Activated T-helper 1 cell treated with anti-CD3 and anti-CD28 coated beads, Interleukin-2, amount 50 U/mL, for 16 hours (primary cell): Measurements from ENCODE around the gene DDAH2.

ENCODE experiments used
- DNase-seq, 2 donors: peaks; one replicate each; pipeline ENCODE4 v3.0.0-alpha.2; 2020; ENCODE audit warnings: low read depth in 1 of 2, low spot score in 1 of 2

Gene DDAH2, protein sequence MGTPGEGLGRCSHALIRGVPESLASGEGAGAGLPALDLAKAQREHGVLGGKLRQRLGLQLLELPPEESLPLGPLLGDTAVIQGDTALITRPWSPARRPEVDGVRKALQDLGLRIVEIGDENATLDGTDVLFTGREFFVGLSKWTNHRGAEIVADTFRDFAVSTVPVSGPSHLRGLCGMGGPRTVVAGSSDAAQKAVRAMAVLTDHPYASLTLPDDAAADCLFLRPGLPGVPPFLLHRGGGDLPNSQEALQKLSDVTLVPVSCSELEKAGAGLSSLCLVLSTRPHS

DNA sequence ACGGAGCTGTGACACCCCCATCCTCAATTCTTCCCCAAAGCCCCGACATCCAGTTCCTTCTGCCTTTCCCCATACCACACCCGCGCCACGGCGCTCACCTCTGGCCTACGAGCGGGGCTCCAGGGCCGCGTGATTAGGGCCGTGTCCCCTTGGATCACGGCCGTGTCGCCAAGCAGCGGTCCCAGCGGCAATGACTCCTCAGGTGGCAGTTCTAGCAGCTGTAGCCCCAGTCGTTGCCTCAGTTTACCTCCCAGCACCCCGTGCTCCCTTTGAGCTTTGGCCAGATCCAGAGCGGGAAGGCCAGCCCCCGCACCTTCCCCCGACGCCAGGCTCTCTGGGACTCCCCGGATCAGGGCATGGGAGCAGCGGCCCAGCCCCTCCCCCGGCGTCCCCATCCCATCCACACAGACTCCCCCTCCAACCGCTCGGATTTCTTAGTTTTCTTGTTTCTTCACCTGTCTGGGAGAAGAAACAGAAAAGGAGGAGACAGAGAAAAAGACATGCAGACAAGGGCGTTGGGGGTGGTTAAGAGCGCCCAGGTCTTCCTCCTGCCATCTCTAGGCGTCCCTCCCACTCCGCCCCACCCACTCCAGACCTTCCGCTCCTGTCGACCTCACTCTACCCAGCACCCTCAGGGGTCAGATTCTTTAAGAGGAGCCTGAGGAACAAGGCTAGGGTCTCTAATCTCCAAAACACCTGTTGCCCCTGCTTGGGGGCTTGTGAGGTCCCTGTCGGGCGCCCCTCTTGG, at the start of gene DDAH2:
DDAH2 (minus strand) TSS at position 533 of the 748 bp plus-strand sequence; CDS start at position 395, 138 bp downstream.
- no peak for DNase-seq

DNA sequence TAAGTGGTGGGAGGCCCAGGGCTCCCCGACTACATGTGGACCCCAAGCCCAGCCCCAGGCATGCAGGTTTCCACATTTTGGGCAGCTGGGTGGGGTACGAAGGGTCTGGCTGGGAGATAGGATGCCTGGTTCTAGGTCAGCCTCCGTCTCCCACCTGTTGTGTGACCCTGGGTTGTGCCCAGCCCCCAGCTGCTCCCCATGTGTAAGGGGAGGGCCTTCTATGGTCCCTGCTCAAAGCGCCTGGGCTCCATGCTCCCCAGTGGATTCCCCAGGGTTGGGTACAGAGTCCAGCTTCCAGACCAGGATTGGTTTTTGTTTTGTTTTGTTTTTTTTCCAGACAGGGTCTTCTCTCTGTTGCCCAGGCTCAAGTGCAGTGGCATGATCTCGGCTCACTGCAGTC, 49.1 kb upstream of the DDAH2 start:
- DNase-seq: no peak

DNA sequence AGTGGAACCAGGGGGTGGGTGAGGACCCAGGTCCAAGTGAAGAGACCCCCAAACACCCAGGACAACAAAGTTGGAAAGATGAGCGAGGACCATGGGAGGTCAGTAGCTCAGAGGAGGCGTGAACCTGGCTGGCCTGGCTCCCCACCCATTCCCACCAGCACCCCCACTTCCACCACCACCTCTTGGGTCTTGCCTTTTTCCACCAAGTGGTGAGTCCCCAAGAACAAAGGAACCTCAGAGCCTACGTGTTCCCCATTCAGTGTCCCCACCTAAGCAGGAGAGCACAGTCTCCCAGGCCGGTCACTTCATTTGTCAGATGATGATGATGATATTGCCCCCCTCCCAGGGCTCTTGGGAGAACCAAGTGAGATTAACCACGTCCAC, 48.6 kb upstream of the DDAH2 start:
- DNase-seq: no peak

DNA sequence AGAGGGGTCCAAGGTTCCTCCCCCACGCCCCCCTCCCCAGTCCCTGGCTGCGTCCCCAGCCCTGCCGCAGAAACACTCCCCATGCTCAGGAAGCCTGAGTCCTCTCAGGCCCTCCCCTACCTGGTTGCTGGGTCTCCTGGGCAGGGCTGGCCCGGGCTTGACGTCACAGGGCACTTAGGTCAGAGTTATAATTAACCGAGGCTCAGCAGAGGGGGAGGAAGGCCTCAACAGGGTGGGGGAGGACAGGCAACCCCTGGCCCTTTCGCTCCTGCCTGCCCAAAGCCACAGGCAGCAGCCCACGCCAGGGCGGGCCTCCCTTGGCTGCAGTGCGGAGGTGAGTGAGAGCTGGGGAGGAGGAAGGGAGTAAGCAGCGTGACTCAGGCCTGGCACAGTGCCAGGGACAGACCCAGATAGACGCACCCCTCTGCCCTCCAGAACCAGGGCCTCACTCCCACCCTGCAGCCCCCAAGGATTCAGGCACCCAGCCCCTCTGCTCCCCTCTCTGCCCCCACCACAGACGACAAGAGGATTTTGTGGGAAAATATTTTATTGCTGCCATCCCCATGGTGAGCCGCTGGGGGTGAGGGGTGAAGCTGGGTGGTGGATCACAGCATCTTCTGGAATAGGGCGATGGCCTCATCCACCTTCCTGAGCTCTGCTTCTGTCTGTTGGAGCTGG, 48.0 kb upstream of the DDAH2 start, which contains the start of gene VWA7:
VWA7 (minus strand) TSS at position 340 of the 678 bp plus-strand sequence. CDS start 549 bp downstream, outside the sequence.
- DNase-seq: peak; percentile 25 to 61

DNA sequence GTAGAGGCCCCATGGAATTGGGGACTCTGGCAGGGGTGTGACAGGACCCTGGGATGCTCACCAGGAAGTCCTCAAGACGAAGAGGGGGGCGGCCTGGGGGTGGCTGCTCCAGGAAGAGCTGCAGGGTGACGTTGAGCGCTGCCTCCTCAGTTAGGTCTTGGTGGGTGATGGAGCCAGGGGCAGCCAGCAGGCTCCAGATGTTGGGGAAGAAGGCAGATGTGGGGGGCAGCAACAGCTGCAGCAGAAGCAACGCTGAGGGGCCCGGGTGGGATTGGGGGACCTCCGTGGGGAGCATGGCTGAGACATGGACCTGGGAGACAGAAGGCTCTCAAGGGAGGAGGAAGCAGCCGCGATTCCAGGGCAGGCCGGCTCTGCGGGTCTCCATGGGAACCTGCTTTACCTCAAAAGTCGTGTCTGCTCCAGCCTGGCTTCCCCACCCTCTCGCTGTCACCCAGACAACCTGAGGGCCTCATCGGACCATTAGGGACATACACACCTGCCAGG, 47.4 kb upstream of the DDAH2 start:
- no peak for DNase-seq

DNA sequence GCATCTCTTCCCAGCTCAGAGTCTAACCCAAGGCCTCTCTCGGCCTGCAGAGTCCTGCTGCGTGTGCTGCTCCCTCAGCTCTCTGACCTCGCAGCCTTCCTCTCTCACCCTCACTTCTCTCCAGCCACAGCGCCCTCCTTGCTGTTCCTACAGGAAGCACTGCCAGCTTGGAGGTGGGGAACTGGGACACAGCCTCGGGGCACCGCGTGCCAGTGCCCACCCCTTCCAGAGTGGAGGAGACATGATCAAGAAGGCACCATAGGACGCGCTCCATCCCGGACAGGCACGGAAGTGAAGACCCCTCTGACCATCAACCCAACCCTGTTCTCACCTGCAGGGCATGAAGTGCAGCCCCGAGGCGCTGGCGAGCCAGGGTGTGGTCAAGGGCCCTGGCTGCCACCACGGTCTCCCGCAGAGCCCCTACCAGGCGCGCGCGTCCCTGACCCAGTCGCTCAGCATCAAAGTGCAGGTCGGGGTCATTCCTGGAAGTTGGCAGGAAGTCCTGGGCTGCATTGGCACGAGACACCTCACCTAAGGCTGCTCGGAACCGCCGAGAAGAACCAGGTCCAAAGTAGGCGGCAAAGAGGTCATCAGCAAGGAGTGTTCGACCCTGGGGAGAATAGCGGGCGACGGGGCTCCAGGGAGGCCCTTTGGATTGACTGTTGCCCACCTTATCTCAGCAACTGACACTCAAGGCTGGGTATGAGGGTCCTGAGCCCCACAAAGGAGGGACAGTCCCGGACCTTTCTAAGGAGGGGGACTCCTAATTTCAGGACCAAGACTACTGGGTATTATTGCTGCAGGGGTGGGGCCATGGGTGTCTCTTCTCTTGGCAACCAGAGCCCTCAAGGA, 46.8 kb upstream of the DDAH2 start:
- DNase-seq: no peak

DNA sequence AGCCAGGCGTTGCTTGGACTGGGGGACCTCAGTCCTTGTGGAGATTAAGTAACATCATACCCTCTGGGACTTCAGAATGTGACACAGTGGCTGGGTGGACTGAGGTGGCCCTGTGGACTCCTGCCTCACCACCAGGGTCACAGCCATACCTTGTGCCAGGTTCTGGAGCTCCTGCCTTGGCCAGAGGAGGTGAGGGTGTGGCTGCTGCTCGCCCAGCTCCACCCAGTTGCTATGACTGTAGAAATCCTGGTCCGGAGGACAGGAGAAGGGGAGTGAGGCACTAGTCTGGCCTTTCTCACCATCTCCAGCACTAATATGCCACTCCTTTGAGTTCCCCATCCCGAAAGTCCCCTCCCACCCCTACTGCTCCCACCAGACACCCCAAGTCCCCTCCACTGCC, 46.1 kb upstream of the DDAH2 start:
- no peak for DNase-seq

DNA sequence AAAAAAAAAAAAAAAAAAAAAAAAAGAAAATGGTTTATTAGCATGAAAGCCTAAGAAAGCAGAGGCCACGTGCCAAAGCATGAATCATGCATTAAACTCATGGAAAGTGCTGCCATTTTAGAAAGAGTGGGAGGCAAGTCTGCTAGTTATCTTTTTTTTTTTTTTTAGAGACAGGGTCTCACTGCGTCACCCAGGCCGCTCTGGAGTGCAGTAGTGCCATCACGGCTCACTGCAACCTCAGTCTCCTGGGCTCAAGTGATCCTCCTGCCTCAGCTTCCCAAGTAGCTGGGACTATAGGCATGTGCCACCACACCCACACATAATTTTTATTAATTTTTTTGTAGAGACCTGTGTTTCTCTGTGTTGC, 42.9 kb upstream of the DDAH2 start:
- no peak for DNase-seq

DNA sequence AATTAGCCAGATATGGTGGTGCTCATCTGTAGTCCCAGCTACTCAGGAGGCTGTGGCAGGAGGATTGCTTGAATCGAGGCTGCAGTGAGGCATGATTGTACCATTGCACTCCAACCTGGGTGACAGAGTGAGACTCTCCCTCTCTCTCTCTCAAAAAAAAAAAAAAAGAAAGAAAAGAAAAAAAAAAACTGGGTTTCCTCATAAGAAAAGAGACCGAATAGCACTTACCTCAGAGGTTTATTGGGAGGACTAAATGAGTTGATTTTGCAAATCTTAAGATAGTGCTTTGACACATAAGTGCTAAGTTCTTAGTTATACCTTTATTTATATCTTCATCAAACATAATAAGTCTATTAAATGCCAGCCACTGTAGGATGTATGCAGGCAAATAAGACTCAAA, 41.8 kb upstream of the DDAH2 start:
- DNase-seq: no peak

DNA sequence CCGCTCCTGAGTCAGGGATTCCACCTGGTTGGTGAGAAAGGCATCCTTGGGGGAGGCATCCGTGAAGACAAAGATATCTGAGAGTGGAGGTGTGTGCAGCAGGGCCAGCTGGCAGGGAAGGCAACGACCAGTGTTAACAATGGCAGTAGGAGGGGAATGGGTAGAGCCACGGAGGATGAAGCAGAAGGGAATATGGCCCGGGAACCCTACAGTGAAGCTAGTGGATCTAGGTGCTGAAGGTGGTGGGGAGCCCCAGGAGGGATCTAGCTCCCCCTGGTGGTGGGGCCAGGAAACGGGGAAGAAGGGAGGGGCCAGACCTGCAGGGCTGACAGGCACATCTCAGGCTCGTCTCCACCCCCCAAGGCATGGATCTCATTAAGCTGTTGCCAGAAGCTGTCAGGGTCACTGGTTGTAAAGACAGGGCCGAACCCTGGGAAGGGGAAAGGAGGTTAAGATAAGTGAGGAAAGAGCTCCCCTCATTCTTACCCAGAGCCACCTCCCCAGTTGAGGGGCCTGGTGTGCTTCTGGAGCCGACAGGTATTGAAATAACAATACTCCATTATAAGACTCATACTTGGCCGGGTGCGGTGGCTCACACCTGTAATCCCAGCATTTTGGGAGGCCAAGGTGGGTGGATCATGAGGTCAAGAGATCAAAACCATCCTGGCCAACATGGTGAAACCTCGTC, 40.7 kb upstream of the DDAH2 start:
- DNase-seq: peak; percentile 62 to 64

DNA sequence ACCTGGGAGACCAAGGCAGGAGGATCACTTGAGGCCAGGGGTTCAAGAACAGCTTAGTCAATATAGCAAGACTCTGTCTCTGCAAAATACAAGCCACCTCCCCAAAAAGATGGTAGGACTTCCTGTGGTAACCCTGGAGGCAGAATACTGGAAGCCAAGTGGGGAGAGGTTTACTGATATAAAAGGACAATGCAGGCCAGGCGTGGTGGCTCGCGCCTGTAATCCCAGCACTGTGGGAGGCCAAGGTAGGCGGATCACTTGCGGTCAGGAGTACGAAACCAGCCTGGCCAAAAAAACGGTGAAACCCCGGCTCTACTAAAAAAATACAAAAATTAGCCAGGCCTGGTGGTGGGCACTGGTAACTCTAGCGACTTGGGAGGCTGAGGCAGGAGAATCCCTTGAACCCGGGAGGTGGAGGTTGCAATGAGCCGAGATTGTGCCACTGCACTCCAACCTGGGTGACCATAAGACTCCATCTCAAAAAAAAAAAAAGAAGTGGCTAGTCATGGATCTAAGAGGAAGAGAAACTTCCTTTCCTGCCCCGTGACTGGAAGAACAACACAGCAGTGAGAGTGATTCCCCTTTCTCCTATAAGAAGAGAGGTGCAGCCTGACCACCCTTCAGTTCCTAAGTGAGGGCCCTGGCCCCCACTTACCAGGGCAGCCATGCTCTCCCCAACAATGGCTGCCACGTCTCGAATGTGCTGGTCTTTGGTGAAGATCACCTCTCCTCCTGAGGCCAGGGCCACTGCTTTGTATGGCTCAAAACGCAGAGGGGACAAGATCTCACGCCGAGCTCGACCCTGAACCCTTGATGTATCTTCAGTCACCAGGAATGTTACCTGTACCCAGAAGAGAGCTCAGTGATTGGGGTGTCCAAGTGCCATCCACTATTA, 39.5 kb upstream of the DDAH2 start:
- no peak for DNase-seq

DNA sequence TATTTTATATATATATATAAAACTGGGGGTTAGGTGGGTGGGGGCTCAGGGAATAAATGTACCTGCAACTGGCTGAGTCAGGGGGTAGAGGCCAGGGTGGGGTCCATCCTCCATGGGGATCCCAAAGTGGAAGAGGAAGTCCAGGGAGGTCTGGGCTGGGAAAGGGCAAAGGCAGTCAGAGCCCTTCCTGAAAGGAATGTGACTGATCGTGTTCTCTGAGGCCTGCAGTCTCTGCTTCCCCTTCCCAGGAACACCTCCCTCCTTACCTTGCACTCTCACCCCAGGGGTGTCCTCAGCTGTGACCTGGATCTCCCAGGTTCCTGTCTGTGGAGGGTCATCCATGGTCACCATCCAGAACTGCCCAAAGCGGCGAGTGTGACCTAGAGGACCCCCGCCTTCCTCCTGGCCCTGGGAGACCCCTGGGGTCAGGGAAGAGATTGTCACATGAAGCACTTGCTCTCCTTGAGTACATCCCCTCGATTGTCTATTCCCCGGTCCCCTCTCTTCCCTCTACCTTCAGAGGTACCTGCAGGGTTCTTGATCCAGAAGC, 38.1 kb upstream of the DDAH2 start:
- no peak for DNase-seq

DNA sequence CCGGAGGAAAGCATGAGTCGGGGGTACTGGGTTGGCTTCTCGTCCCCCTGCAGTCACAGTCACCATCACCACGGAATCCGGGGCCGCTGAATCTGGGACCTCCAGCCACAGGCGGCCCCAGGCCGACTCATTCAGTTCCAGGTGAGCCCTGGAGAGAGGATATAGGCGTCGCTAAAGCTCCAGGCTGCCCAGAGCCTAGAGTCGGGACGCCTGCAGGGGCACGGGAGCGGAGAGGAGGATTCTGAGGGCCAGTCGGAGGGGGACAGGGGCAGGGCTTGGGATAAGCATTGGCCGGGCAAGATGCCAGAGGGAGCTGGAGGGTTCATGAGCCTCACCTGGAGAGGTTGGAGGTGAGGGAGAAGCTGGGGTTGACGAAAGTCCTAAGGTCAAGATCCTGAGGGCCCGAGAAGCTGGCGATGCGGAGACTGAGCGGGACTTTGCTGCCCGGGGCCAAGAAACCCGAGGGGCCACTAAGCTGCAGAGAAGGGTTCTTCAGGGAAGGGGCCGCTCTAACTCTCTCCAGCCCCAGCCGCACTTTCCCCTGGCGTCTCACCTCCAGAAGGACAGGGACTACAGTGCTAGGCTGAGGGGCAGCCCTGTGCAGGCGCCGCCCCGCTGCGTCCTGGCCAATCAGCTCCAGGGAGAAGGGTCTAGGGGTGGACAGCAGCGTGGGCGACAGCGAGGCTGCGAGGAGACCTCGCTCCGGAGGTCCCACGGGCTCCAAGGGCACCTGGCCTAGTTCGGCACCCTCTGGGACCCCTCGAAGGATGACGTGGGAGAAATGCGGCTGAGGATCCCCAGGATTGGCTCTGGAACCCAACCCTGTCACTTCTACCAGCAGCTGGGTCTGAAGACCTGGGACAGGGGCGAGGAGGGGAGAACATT, 37.1 kb upstream of the DDAH2 start:
- DNase-seq: no peak

DNA sequence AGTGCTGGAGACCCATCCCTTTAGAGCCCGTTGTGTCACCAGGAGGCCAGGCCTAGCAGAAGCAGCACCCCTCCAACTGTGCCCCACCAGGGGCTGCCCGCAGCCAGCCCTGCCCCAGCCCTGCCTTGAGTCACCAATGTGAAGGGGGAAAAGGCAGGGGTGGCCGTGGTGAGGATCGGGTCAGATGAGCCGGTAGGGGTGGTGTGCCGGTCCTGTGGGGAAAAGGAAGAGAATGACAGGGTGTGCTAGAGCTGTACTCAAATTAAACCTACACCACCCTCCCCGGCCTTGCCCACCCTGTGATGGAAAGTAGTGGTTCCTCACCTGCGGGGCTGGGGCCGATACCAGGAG, 36.4 kb upstream of the DDAH2 start:
- no peak for DNase-seq

DNA sequence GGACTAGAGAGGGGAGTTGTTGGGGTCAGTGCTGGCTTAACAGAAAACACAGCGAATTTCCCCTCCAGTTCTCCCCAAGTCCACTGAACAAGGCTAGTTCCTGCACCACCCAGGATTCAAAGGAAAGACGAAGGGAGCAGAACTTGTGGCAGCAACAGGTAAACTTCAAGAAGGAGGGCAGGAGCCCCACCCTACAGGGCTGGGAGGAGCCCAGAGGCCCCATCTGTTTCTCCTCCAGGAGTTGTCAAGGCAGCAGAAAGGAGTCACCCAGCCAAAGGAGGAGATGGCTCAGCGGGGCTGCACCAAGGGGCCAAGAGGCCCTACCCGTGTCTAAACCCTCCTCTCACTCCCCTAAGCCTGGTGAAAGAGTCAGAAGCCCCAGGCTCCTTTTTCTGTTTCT, 35.1 kb upstream of the DDAH2 start:
- DNase-seq: no peak

DNA sequence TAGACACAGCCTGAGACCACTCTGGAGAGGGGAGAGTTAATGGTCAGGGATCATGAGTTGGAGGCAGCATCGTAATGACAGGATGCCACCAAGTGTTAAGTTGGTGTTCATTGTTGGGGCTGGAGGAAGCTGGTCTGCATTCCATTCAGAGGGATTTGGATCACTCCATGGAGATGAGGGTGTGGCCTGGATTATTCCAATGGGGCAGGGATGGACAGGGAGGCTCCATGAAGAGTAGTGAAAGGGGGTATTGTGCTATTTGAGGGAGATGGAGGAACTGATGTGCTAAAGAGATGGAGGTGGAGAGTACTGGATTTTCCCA, 34.5 kb upstream of the DDAH2 start:
- no peak for DNase-seq

DNA sequence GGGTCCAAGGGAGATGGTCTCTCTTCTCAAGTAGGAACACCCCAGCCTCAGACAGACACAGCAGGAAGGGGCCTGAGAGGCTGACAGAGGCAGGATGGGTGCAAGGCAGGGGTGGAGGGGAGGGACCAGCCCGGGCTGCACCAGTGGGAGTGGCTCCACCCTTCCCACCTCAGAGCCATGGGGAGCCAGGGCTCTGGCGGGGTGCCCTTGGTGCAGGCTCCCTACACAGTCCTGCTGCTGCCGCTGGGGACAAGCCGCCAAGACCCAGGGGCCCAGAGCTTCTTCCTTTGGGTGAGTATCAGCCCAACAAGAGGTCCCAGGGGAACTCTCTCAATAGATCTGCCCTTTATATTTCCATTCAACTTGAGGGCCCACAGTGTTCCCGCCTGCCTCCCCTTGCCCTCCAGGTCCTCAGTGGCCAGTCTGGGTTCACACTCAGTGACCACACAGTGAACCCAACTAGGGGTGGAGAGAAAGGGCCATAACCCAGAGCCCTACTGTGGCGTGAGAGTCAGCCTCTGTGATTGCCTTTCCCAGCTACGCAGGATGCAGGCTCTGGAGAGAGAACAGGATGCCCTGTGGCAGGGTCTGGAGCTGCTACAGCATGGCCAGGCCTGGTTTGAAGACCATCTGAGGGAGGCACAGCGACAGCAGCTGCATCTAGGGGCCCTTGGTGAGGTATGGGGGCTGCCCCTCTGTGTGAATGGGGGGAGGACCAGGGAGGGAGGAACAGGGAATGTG, 33.9 kb upstream of the DDAH2 start:
- no peak for DNase-seq

DNA sequence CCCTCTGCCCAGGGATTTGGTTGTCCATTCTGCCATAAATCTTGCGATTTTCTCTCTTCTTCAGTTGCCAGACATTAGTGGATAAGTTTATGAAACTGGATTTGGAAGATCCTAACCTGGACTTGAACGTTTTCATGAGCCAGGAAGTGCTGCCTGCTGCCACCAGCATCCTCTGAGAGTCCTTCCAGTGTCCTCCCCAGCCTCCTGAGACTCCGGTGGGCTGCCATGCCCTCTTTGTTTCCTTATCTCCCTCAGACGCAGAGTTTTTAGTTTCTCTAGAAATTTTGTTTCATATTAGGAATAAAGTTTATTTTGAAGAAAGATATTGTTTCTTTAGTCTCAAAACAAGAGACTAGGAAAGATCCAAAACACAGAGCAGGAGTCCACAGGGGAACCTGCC, 33.3 kb upstream of the DDAH2 start, which contains the start of gene SAPCD1:
SAPCD1 (plus strand) TSS at position 301 of the 400 bp plus-strand sequence. CDS start 399 bp downstream, outside the sequence.
- DNase-seq: no peak
